Activated naive CD8-positive, alpha-beta T cell (primary cell): Measurements from ENCODE around the gene REC114.
"Not testable (repeated sequence)": the region's sequence is repeated elsewhere in the genome, so short reads cannot be mapped to it uniquely, and the experiment has no call there.

Source experiments
- H3K27ac Mint-ChIP-seq: one replicate; pipeline ENCODE4 v1.8.0; 2021; ENCODE audit warnings: mixed read lengths
- H3K27me3 Mint-ChIP-seq: one replicate; pipeline ENCODE4 v1.8.0; 2021; ENCODE audit warnings: mixed read lengths
- H3K36me3 Mint-ChIP-seq: one replicate; pipeline ENCODE4 v1.8.0; 2021; ENCODE audit warnings: mixed read lengths
- H3K4me1 Mint-ChIP-seq: one replicate; pipeline ENCODE4 v1.8.0; 2021; ENCODE audit warnings: low read depth, mixed read lengths
- H3K4me3 Mint-ChIP-seq: one replicate; pipeline ENCODE4 v1.8.0; 2021; ENCODE audit warnings: mild to moderate bottlenecking, mixed read lengths
- H3K9me3 Mint-ChIP-seq: one replicate; pipeline ENCODE4 v1.8.0; 2021; ENCODE audit warnings: low read depth, mixed read lengths

Gene REC114

GRCh38 chr15:73530649-73531048, 87.7 kb downstream of the REC114 start:
- no peak overlapping the region for H3K27ac Mint-ChIP-seq
- peaks cover 2% of the 10 kb centered on the region for H3K27me3 Mint-ChIP-seq
- peaks cover 6% of the 10 kb centered on the region for H3K36me3 Mint-ChIP-seq
- H3K9me3 Mint-ChIP-seq, result no peaks in the 10 kb centered on the region
- no peak overlapping the region for H3K4me3 Mint-ChIP-seq
- no peaks in the 10 kb centered on the region for H3K4me1 Mint-ChIP-seq

GRCh38 chr15:73538123-73538522, 95.2 kb downstream of the REC114 start:
- no peaks in the 10 kb centered on the region for H3K27me3 Mint-ChIP-seq
- H3K4me3 Mint-ChIP-seq, result no peak overlapping the region
- H3K36me3 Mint-ChIP-seq, result no peaks in the 10 kb centered on the region
- H3K4me1 Mint-ChIP-seq, result no peaks in the 10 kb centered on the region
- H3K9me3 Mint-ChIP-seq, result no peaks in the 10 kb centered on the region
- no peak overlapping the region for H3K27ac Mint-ChIP-seq

GRCh38 chr15:73538563-73539211, 95.7 kb downstream of the REC114 start:
- Mint-ChIP-seq H3K4me3 (no peak overlapping the region), H3K4me1 (no peaks in the 10 kb centered on the region), H3K27ac (no peak overlapping the region), H3K27me3 (no peaks in the 10 kb centered on the region), H3K9me3 (no peaks in the 10 kb centered on the region), H3K36me3 (no peaks in the 10 kb centered on the region)

- H3K4me1 Mint-ChIP-seq, result no peaks in the 10 kb centered on the region
- H3K27ac Mint-ChIP-seq, result no peak overlapping the region
- H3K4me3 Mint-ChIP-seq, result no peak overlapping the region
- no peaks in the 10 kb centered on the region for H3K27me3 Mint-ChIP-seq
- H3K36me3 Mint-ChIP-seq, result no peaks in the 10 kb centered on the region
- H3K9me3 Mint-ChIP-seq, result no peaks in the 10 kb centered on the region
These were observed 96.5 kb downstream of the REC114 start for GRCh38 chr15:73539212-73540128.

- no peaks in the 10 kb centered on the region for H3K9me3 Mint-ChIP-seq
- H3K4me3 Mint-ChIP-seq, result no peak overlapping the region
- H3K27me3 Mint-ChIP-seq, result no peaks in the 10 kb centered on the region
- peaks cover 2% of the 10 kb centered on the region for H3K36me3 Mint-ChIP-seq
- H3K27ac Mint-ChIP-seq, result no peak overlapping the region
- H3K4me1 Mint-ChIP-seq, result no peaks in the 10 kb centered on the region
These were observed 97.2 kb downstream of the REC114 start for GRCh38 chr15:73540161-73540560.

GRCh38 chr15:73541479-73541878, 98.5 kb downstream of the REC114 start:
- H3K27me3 Mint-ChIP-seq, result no peaks in the 10 kb centered on the region
- peaks cover 5% of the 10 kb centered on the region for H3K36me3 Mint-ChIP-seq
- H3K9me3 Mint-ChIP-seq, result no peaks in the 10 kb centered on the region
- H3K4me1 Mint-ChIP-seq, result no peaks in the 10 kb centered on the region
- H3K4me3 Mint-ChIP-seq, result no peak overlapping the region
- no peak overlapping the region for H3K27ac Mint-ChIP-seq

- not testable (repeated sequence) for H3K36me3 Mint-ChIP-seq, H3K4me3 Mint-ChIP-seq, H3K9me3 Mint-ChIP-seq, H3K27ac Mint-ChIP-seq, H3K27me3 Mint-ChIP-seq, H3K4me1 Mint-ChIP-seq
These were observed 106.0 kb downstream of the REC114 start for GRCh38 chr15:73548925-73549324.

- H3K36me3 Mint-ChIP-seq, result peaks cover 3% of the 10 kb centered on the region
- H3K27me3 Mint-ChIP-seq, result no peaks in the 10 kb centered on the region
- no peak overlapping the region for H3K27ac Mint-ChIP-seq
These were observed 107.2 kb downstream of the REC114 start for GRCh38 chr15:73550190-73550589.

GRCh38 chr15:73555080-73555479, 112.1 kb downstream of the REC114 start:
- Mint-ChIP-seq H3K27ac (no peak overlapping the region), H3K4me1 (no peaks in the 10 kb centered on the region), H3K36me3 (peaks cover 3% of the 10 kb centered on the region), H3K4me3 (no peak overlapping the region), H3K27me3 (no peaks in the 10 kb centered on the region), H3K9me3 (no peaks in the 10 kb centered on the region)

More at GRCh38 chr15:73550190-73550589, 107.2 kb downstream of the REC114 start:
- no peak overlapping the region for H3K4me3 Mint-ChIP-seq
- H3K9me3 Mint-ChIP-seq, result no peaks in the 10 kb centered on the region
- no peaks in the 10 kb centered on the region for H3K4me1 Mint-ChIP-seq

- H3K4me1 Mint-ChIP-seq, result no peaks in the 10 kb centered on the region
- H3K9me3 Mint-ChIP-seq, result no peaks in the 10 kb centered on the region
- H3K36me3 Mint-ChIP-seq, result peaks cover 7% of the 10 kb centered on the region
- no peak overlapping the region for H3K4me3 Mint-ChIP-seq
- H3K27me3 Mint-ChIP-seq, result no peaks in the 10 kb centered on the region
- H3K27ac Mint-ChIP-seq, result no peak overlapping the region
These were observed 115.6 kb downstream of the REC114 start for GRCh38 chr15:73558529-73558928.

GRCh38 chr15:73560501-73561117, 117.6 kb downstream of the REC114 start:
- Mint-ChIP-seq H3K27ac (no peak overlapping the region), H3K4me3 (no peak overlapping the region), H3K4me1 (peaks cover 2% of the 10 kb centered on the region), H3K36me3 (peaks cover 12% of the 10 kb centered on the region), H3K9me3 (no peaks in the 10 kb centered on the region), H3K27me3 (no peaks in the 10 kb centered on the region)

- no peaks in the 10 kb centered on the region for H3K9me3 Mint-ChIP-seq
- H3K4me1 Mint-ChIP-seq, result peaks cover 2% of the 10 kb centered on the region
- no peak overlapping the region for H3K27ac Mint-ChIP-seq
- no peak overlapping the region for H3K4me3 Mint-ChIP-seq
- H3K27me3 Mint-ChIP-seq, result no peaks in the 10 kb centered on the region
- peaks cover 12% of the 10 kb centered on the region for H3K36me3 Mint-ChIP-seq
These were observed 121.3 kb downstream of the REC114 start for GRCh38 chr15:73564255-73564654.

GRCh38 chr15:73567020-73567419, 124.1 kb downstream of the REC114 start:
- peaks cover 2% of the 10 kb centered on the region for H3K4me1 Mint-ChIP-seq
- H3K27ac Mint-ChIP-seq, result no peak overlapping the region
- H3K9me3 Mint-ChIP-seq, result no peaks in the 10 kb centered on the region
- H3K27me3 Mint-ChIP-seq, result no peaks in the 10 kb centered on the region
- H3K36me3 Mint-ChIP-seq, result peaks cover 17% of the 10 kb centered on the region
- H3K4me3 Mint-ChIP-seq, result no peak overlapping the region

GRCh38 chr15:73568564-73569280, 125.8 kb downstream of the REC114 start:
- Mint-ChIP-seq H3K36me3 (peaks cover 17% of the 10 kb centered on the region), H3K27me3 (no peaks in the 10 kb centered on the region), H3K9me3 (no peaks in the 10 kb centered on the region), H3K27ac (no peak overlapping the region), H3K4me3 (no peak overlapping the region), H3K4me1 (peaks cover 2% of the 10 kb centered on the region)

- peaks cover 15% of the 10 kb centered on the region for H3K36me3 Mint-ChIP-seq
- H3K4me3 Mint-ChIP-seq, result no peak overlapping the region
- H3K9me3 Mint-ChIP-seq, result no peaks in the 10 kb centered on the region
- no peak overlapping the region for H3K27ac Mint-ChIP-seq
- H3K4me1 Mint-ChIP-seq, result no peaks in the 10 kb centered on the region
- H3K27me3 Mint-ChIP-seq, result no peaks in the 10 kb centered on the region
These were observed 126.4 kb downstream of the REC114 start for GRCh38 chr15:73569361-73569760.
